Measurements from ENCODE around the gene SKAP2.

SKAP2 gene

GRCh38 chr7:26664735-26665416 is 199.5 kb downstream of the SKAP2 start:
- H3K27me3 ChIP-seq (ENCODE audit: control insufficient read depth, insufficient read depth, low read length): no peaks in the 10 kb centered on the region
- no peaks in the 10 kb centered on the region for H3K9me3 ChIP-seq (ENCODE audit: control insufficient read depth, low read length)
- no peak overlapping the region for H3K9ac ChIP-seq
- H3K36me3 ChIP-seq (ENCODE audit: control insufficient read depth, insufficient read depth, low read length): no peaks in the 10 kb centered on the region
- H3K4me3 ChIP-seq (ENCODE audit: low read depth, low read length): no peak overlapping the region
- no peak overlapping the region for H2AFZ ChIP-seq
- H3K79me2 ChIP-seq: no peaks in the 10 kb centered on the region
- no peak overlapping the region for H3K27ac ChIP-seq
- H3K4me1 ChIP-seq: no peaks in the 10 kb centered on the region
- peak overlapping the region; percentile 18 for H3K4me2 ChIP-seq (ENCODE audit: low read length)
- TF ChIP-seq, protein P1, sequence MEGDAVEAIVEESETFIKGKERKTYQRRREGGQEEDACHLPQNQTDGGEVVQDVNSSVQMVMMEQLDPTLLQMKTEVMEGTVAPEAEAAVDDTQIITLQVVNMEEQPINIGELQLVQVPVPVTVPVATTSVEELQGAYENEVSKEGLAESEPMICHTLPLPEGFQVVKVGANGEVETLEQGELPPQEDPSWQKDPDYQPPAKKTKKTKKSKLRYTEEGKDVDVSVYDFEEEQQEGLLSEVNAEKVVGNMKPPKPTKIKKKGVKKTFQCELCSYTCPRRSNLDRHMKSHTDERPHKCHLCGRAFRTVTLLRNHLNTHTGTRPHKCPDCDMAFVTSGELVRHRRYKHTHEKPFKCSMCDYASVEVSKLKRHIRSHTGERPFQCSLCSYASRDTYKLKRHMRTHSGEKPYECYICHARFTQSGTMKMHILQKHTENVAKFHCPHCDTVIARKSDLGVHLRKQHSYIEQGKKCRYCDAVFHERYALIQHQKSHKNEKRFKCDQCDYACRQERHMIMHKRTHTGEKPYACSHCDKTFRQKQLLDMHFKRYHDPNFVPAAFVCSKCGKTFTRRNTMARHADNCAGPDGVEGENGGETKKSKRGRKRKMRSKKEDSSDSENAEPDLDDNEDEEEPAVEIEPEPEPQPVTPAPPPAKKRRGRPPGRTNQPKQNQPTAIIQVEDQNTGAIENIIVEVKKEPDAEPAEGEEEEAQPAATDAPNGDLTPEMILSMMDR (IDR thresholded peaks at IDR 0.05): no peak

DNA sequence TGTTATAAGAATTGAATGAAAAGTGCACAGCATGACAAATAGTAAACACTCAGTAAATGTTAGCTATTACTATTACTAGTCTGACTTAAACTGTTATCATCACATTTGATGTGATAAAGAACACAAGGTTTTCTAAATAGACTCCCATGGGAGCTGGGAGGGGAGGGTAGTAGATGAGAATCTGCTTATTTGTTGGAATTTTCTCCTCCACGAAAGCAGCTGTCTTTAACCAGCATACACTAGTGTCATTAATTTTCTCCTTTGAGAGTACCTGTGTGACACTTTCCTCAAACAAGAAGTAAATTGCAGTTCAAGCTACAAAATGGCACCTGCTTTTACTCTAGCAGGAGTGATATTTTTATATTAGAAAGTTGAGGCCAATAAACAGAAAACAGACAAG is 200.1 kb downstream of the SKAP2 start:
- no peak overlapping the region for H3K27ac ChIP-seq
- no peak overlapping the region for H2AFZ ChIP-seq
- no peaks in the 10 kb centered on the region for H3K4me1 ChIP-seq
- no peaks in the 10 kb centered on the region for H3K9me3 ChIP-seq (ENCODE audit: control insufficient read depth, low read length)
- H3K27me3 ChIP-seq (ENCODE audit: control insufficient read depth, insufficient read depth, low read length): no peaks in the 10 kb centered on the region
- no peak overlapping the region for H3K9ac ChIP-seq
- H3K4me2 ChIP-seq (ENCODE audit: low read length): no peak overlapping the region
- TF ChIP-seq, protein P1 (IDR thresholded peaks at IDR 0.05): no peak
- H3K36me3 ChIP-seq (ENCODE audit: control insufficient read depth, insufficient read depth, low read length): no peaks in the 10 kb centered on the region
- no peak overlapping the region for H3K4me3 ChIP-seq (ENCODE audit: low read depth, low read length)
- H3K79me2 ChIP-seq: no peaks in the 10 kb centered on the region

GRCh38 chr7:26663874-26664273 is 200.5 kb downstream of the SKAP2 start:
- no peak overlapping the region for H3K27ac ChIP-seq

GRCh38 chr7:26662646-26663045 is 201.7 kb downstream of the SKAP2 start:
- no peaks in the 10 kb centered on the region for H3K27me3 ChIP-seq (ENCODE audit: control insufficient read depth, insufficient read depth, low read length)
- H3K9ac ChIP-seq: no peak overlapping the region
- no peak overlapping the region for H2AFZ ChIP-seq
- no peaks in the 10 kb centered on the region for H3K4me1 ChIP-seq
- no peak overlapping the region for H3K4me2 ChIP-seq (ENCODE audit: low read length)
- no peak overlapping the region for H3K27ac ChIP-seq
- no peak overlapping the region for H3K4me3 ChIP-seq (ENCODE audit: low read depth, low read length)
- H3K9me3 ChIP-seq (ENCODE audit: control insufficient read depth, low read length): no peaks in the 10 kb centered on the region
- H3K36me3 ChIP-seq (ENCODE audit: control insufficient read depth, insufficient read depth, low read length): no peaks in the 10 kb centered on the region
- H3K79me2 ChIP-seq: no peaks in the 10 kb centered on the region
- TF ChIP-seq, protein P1 (IDR thresholded peaks at IDR 0.05): no peak

More at GRCh38 chr7:26663874-26664273, 200.5 kb downstream of the SKAP2 start:
- no peak overlapping the region for H3K4me2 ChIP-seq (ENCODE audit: low read length)
- H3K9ac ChIP-seq: no peak overlapping the region
- H3K27me3 ChIP-seq (ENCODE audit: control insufficient read depth, insufficient read depth, low read length): no peaks in the 10 kb centered on the region
- no peak overlapping the region for H2AFZ ChIP-seq
- H3K9me3 ChIP-seq (ENCODE audit: control insufficient read depth, low read length): no peaks in the 10 kb centered on the region
- no peaks in the 10 kb centered on the region for H3K4me1 ChIP-seq
- no peak overlapping the region for H3K4me3 ChIP-seq (ENCODE audit: low read depth, low read length)
- H3K79me2 ChIP-seq: no peaks in the 10 kb centered on the region
- TF ChIP-seq, protein P1 (IDR thresholded peaks at IDR 0.05): no peak
- no peaks in the 10 kb centered on the region for H3K36me3 ChIP-seq (ENCODE audit: control insufficient read depth, insufficient read depth, low read length)

DNA sequence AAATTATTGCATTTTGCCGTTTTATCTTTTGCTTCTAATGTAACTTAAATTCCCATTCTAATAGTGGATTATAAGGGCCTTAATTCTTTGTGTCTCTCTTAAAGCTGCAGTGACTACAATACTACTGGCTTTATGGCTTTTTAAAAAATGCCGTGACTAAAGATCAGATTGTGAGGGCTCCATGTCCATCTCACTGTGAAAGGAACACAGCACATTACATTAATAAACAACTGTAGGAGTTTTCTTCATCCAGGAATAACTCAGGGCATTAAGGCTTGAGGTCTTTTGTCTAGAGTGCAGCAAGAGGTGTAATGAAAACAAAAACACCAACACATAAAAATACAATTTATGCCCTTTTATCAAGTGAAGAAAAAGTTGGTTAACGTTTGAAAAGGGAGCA is 205.3 kb downstream of the SKAP2 start:
- no peak overlapping the region for H3K27ac ChIP-seq
- no peak overlapping the region for H2AFZ ChIP-seq
- H3K4me2 ChIP-seq (ENCODE audit: low read length): no peak overlapping the region
- no peaks in the 10 kb centered on the region for H3K4me1 ChIP-seq
- no peak overlapping the region for H3K4me3 ChIP-seq (ENCODE audit: low read depth, low read length)
- no peaks in the 10 kb centered on the region for H3K9me3 ChIP-seq (ENCODE audit: control insufficient read depth, low read length)
- H3K36me3 ChIP-seq (ENCODE audit: control insufficient read depth, insufficient read depth, low read length): no peaks in the 10 kb centered on the region
- TF ChIP-seq, protein P1 (IDR thresholded peaks at IDR 0.05): no peak
- no peaks in the 10 kb centered on the region for H3K27me3 ChIP-seq (ENCODE audit: control insufficient read depth, insufficient read depth, low read length)
- H3K79me2 ChIP-seq: no peaks in the 10 kb centered on the region
- no peak overlapping the region for H3K9ac ChIP-seq

Data from parathyroid adenoma (tissue), 2 donors.